Activated CD4-positive, alpha-beta T cell treated with anti-CD3 and anti-CD28 coated beads, Interleukin-10, Interleukin-2, amounts not matched to agents 100 ng/mL and 50 ng/mL, durations not matched to agents 16 hours and 8 hours (primary cell): ENCODE measurements around the gene FTSJ1.
"Not testable (repeated sequence)": the region's sequence is repeated elsewhere in the genome, so short reads cannot be mapped to it uniquely, and the experiment has no call there.

Source experiments
- DNase-seq: peaks from one replicate; pipeline ENCODE4 v3.0.0-alpha.2; 2020

Gene FTSJ1

GRCh38 chrX:48475774-48476577 lies at the start of gene FTSJ1:
TSS of gene FTSJ1 (plus strand) at chrX:48476199. CDS start at chrX:48478048, 1,849 bp downstream.
- peak; percentile 93 for DNase-seq

- DNase-seq, result not testable (repeated sequence)
Observed at GRCh38 chrX:48427027-48427716, 48.8 kb upstream of the FTSJ1 start.

- not testable (repeated sequence) for DNase-seq
Observed at GRCh38 chrX:48429606-48430005, 46.4 kb upstream of the FTSJ1 start.

GRCh38 chrX:48430166-48430565 lies 45.8 kb upstream of the FTSJ1 start:
- not testable (repeated sequence) for DNase-seq

GRCh38 chrX:48433713-48434112 lies 42.3 kb upstream of the FTSJ1 start:
- DNase-seq, result not testable (repeated sequence)

GRCh38 chrX:48447201-48447600 lies 28.8 kb upstream of the FTSJ1 start:
- not testable (repeated sequence) for DNase-seq

- DNase-seq, result no peak
Observed at GRCh38 chrX:48450076-48450475, 25.9 kb upstream of the FTSJ1 start.

GRCh38 chrX:48451708-48452107 lies 24.3 kb upstream of the FTSJ1 start:
- no peak for DNase-seq

GRCh38 chrX:48456628-48457331 lies 19.2 kb upstream of the FTSJ1 start:
- no peak for DNase-seq

GRCh38 chrX:48458711-48459110 lies 17.3 kb upstream of the FTSJ1 start:
- DNase-seq, result no peak

GRCh38 chrX:48459483-48459882 lies 16.5 kb upstream of the FTSJ1 start:
- no peak for DNase-seq

GRCh38 chrX:48460031-48460430 lies 16.0 kb upstream of the FTSJ1 start:
- DNase-seq, result no peak

- no peak for DNase-seq
Observed at GRCh38 chrX:48460606-48461005, 15.4 kb upstream of the FTSJ1 start.

GRCh38 chrX:48461830-48462229 lies 14.2 kb upstream of the FTSJ1 start:
- DNase-seq, result peak; percentile 47

- DNase-seq, result no peak
Observed at GRCh38 chrX:48465336-48465933, 10.6 kb upstream of the FTSJ1 start.

- DNase-seq, result peak; percentile 47
Observed at GRCh38 chrX:48466696-48467095, 9.3 kb upstream of the FTSJ1 start.

- no peak for DNase-seq
Observed at GRCh38 chrX:48467281-48467761, 8.7 kb upstream of the FTSJ1 start.

- DNase-seq, result peak; percentile 66
Observed at GRCh38 chrX:48468247-48468671, 7.7 kb upstream of the FTSJ1 start.

GRCh38 chrX:48468693-48469691 lies 7.0 kb upstream of the FTSJ1 start:
- peak; percentile 68 for DNase-seq

GRCh38 chrX:48470110-48470832 lies 5.7 kb upstream of the FTSJ1 start, which contains the start of gene SLC38A5:
TSS of gene SLC38A5 (minus strand) at chrX:48470260. CDS start at chrX:48467924, 2,336 bp downstream.
- DNase-seq, result no peak

GRCh38 chrX:48470833-48471118 lies 5.2 kb upstream of the FTSJ1 start:
- DNase-seq, result no peak
